H1 (cell line): ENCODE measurements around the gene FASN. TPM values are rescaled to one million over a fixed set of nuclear protein-coding genes. Genes with fewer than 3 reads are reported as not detected.

ENCODE experiments used
- CTCF ChIA-PET: fragments of 300-600 bp; sonication (Branson Sonifier 250); formaldehyde crosslinking; loops from one replicate; lab custom pipeline; 2021; ENCODE audit not compliant: partially characterized antibody; lab: Charles Lee
- POLR2A ChIA-PET: fragments of 300-600 bp; sonication (Branson Sonifier 250); formaldehyde crosslinking; loops from one replicate; lab custom pipeline; 2021; ENCODE audit warnings: inconsistent platforms; ENCODE audit not compliant: partially characterized antibody; lab: Charles Lee
- DNase-seq, 2 experiments: peaks; one replicate each; pipeline versions ENCODE4 v3.0.0 to v3.0.0-alpha.2; 2010 to 2022; ENCODE audit warnings: low spot score in 2 of 2, low read depth in 1 of 2, mixed read lengths in 1 of 2
- FAIRE-seq: peaks from 2 replicates; lab custom pipeline; 2011; peaks lifted over from hg19 to GRCh38; lab: Jason Lieb, UNC
- H2AFZ ChIP-seq: 2 replicates; pipeline ENCODE4 v1.8.1; 2012; ENCODE audit warnings: low read length, inconsistent platforms
- H2AK5ac ChIP-seq: 2 replicates; pipeline ENCODE4 v1.6.1; 2013; ENCODE audit warnings: low read depth, low read length
- H2BK120ac ChIP-seq: replicated peaks from 2 replicates; pipeline ENCODE3; 2013; ENCODE audit warnings: low read depth, low read length, inconsistent platforms
- H2BK12ac ChIP-seq: 2 replicates; pipeline ENCODE4 v1.6.1; 2013; ENCODE audit warnings: low read depth, low read length
- H2BK15ac ChIP-seq: 2 replicates; pipeline ENCODE4 v1.6.1; 2013; ENCODE audit warnings: low read length
- H2BK20ac ChIP-seq: 2 replicates; pipeline ENCODE4 v1.6.1; 2013; ENCODE audit warnings: low read length
- H2BK5ac ChIP-seq: 2 replicates; pipeline ENCODE4 v1.6.1; 2013; ENCODE audit warnings: low read depth, low read length
- H3K14ac ChIP-seq: 2 replicates; pipeline ENCODE4 v1.6.1; 2013; ENCODE audit warnings: inconsistent platforms; ENCODE audit not compliant: insufficient read length
- H3K18ac ChIP-seq: 2 replicates; pipeline ENCODE4 v1.6.1; 2013; ENCODE audit warnings: low read length; ENCODE audit errors: extremely low read depth
- H3K23ac ChIP-seq: 2 replicates; pipeline ENCODE4 v1.6.1; 2013; ENCODE audit warnings: inconsistent platforms; ENCODE audit not compliant: insufficient read length
- H3K23me2 ChIP-seq: 2 replicates; pipeline ENCODE4 v1.6.1; 2013; ENCODE audit warnings: low read depth, low read length
- H3K27ac ChIP-seq: 2 replicates; pipeline ENCODE4 v1.6.1; 2011; ENCODE audit warnings: low read depth, low read length, inconsistent platforms
- H3K27me3 ChIP-seq, 4 experiments: replicated peaks in 1 of 4; 1 replicate in 1 of 4; 2 replicates in 3 of 4; pipeline versions ENCODE4 v1.6.1 to v1.8.1; 2011 to 2013; ENCODE audit warnings: low read length in 3 of 4, mild to moderate bottlenecking in 3 of 4, inconsistent platforms in 2 of 4, mixed read lengths in 2 of 4, moderate library complexity in 1 of 4; ENCODE audit not compliant: control insufficient read depth in 3 of 4, insufficient read depth in 3 of 4; ENCODE audit errors: extremely low read depth in 1 of 4
- H3K36me3 ChIP-seq, 4 experiments: 2 replicates each; pipeline versions ENCODE4 v1.6.1 to v1.8.1; 2011 to 2013; ENCODE audit warnings: mild to moderate bottlenecking in 4 of 4, low read length in 3 of 4, moderate library complexity in 2 of 4, control low read depth in 1 of 4, inconsistent platforms in 1 of 4; ENCODE audit not compliant: insufficient read depth in 4 of 4, control insufficient read depth in 2 of 4
- H3K4ac ChIP-seq: replicated peaks from 2 replicates; pipeline ENCODE3; 2013; ENCODE audit warnings: low read length, low read depth, mixed read lengths, inconsistent platforms; ENCODE audit not compliant: insufficient read length
- H3K4me1 ChIP-seq, 4 experiments: replicated peaks in 1 of 4; 1 replicate in 1 of 4; 2 replicates in 3 of 4; pipeline versions ENCODE4 v1.6.1 to v1.8.1; 2011 to 2013; ENCODE audit warnings: low read length in 3 of 4, inconsistent platforms in 2 of 4, mixed read lengths in 1 of 4; ENCODE audit not compliant: insufficient read depth in 4 of 4, control insufficient read depth in 3 of 4
- H3K4me2 ChIP-seq, 2 experiments: 2 replicates each; pipeline versions ENCODE4 v1.6.1 to v1.8.1; 2011 to 2013; ENCODE audit warnings: low read depth in 2 of 2, low read length in 2 of 2, control low read depth in 1 of 2, inconsistent platforms in 1 of 2, mild to moderate bottlenecking in 1 of 2; ENCODE audit not compliant: insufficient read depth in 1 of 2
- H3K4me3 ChIP-seq, 4 experiments: fragments of 200-600, 300-600 bp in 1 of 4; sonication (generic), shearing (Covaris generic), sonication (Bioruptor Twin) in 1 of 4; 2 replicates each; pipeline versions ENCODE4 v1.5.1 to v1.8.1; 2011 to 2016; ENCODE audit warnings: low read length in 4 of 4, low read depth in 3 of 4, control low read depth in 2 of 4, inconsistent platforms in 2 of 4, mild to moderate bottlenecking in 2 of 4, mixed read lengths in 1 of 4, moderate library complexity in 1 of 4; ENCODE audit not compliant: insufficient read depth in 2 of 4; ENCODE audit errors: extremely low read depth in 1 of 4
- H3K56ac ChIP-seq: replicated peaks from 2 replicates; pipeline ENCODE3; 2013; ENCODE audit warnings: low read depth, mild to moderate bottlenecking, mixed read lengths, low read length, inconsistent platforms; ENCODE audit not compliant: insufficient read length
- H3K79me1 ChIP-seq: 2 replicates; pipeline ENCODE4 v1.6.1; 2013; ENCODE audit warnings: low read depth, low read length, control low read depth
- H3K79me2 ChIP-seq, 2 experiments: 2 replicates each; pipeline versions ENCODE4 v1.6.1 to v1.8.1; 2012 to 2013; ENCODE audit warnings: low read length in 2 of 2, mild to moderate bottlenecking in 2 of 2, inconsistent platforms in 1 of 2; ENCODE audit not compliant: insufficient read depth in 2 of 2, control insufficient read depth in 1 of 2
- H3K9ac ChIP-seq, 4 experiments: replicated peaks in 1 of 4; 1 replicate in 1 of 4; 2 replicates in 3 of 4; pipeline versions ENCODE4 v1.6.1 to v1.8.1; 2011 to 2013; ENCODE audit warnings: low read depth in 3 of 4, low read length in 3 of 4, control low read depth in 2 of 4, mild to moderate bottlenecking in 2 of 4, moderate library complexity in 2 of 4, inconsistent platforms in 1 of 4; ENCODE audit errors: extremely low read depth in 1 of 4
- H3K9me3 ChIP-seq, 2 experiments: 2 replicates each; pipeline versions ENCODE4 v1.6.1 to v1.8.1; 2012 to 2013; ENCODE audit warnings: mild to moderate bottlenecking in 2 of 2, moderate library complexity in 2 of 2, control low read depth in 1 of 2, inconsistent platforms in 1 of 2, low read depth in 1 of 2, low read length in 1 of 2, mixed read lengths in 1 of 2; ENCODE audit not compliant: insufficient read depth in 2 of 2
- H4K20me1 ChIP-seq, 2 experiments: replicated peaks in 1 of 2; 2 replicates each; pipeline versions ENCODE3 to v1.8.1; 2011 to 2013; ENCODE audit warnings: inconsistent platforms in 2 of 2, low read length in 2 of 2, mild to moderate bottlenecking in 1 of 2; ENCODE audit not compliant: insufficient read depth in 2 of 2, control insufficient read depth in 1 of 2
- H4K5ac ChIP-seq: 2 replicates; pipeline ENCODE4 v1.6.1; 2013; ENCODE audit warnings: low read length, low read depth, mixed read lengths, inconsistent platforms; ENCODE audit not compliant: insufficient read length
- H4K8ac ChIP-seq: 2 replicates; pipeline ENCODE4 v1.8.0; 2013; ENCODE audit warnings: mild to moderate bottlenecking, moderate library complexity, low read length, inconsistent platforms; ENCODE audit not compliant: insufficient read depth; ENCODE audit errors: extremely low read depth
- H4K91ac ChIP-seq: replicated peaks from 2 replicates; pipeline ENCODE3; 2013; ENCODE audit warnings: low read length, mixed read lengths, inconsistent platforms; ENCODE audit not compliant: insufficient read length
- ASH2L ChIP-seq: fragments of 200-600, 300-600 bp; sonication (generic); IDR thresholded peaks from one replicate; pipeline ENCODE4 v1.7.1; 2017; ENCODE audit warnings: low read length
- ATF2 ChIP-seq: IDR thresholded peaks from 2 replicates; pipeline ENCODE4 v1.6.1; 2012; ENCODE audit warnings: low read length, inconsistent platforms
- BCL11A ChIP-seq, 2 experiments: IDR thresholded peaks; one replicate each; pipeline ENCODE4 v1.6.1; 2011; ENCODE audit warnings: low read depth in 2 of 2, low read length in 2 of 2, mild to moderate bottlenecking in 2 of 2
- KDM4A ChIP-seq: IDR thresholded peaks from one replicate; pipeline ENCODE4 v1.7.1; 2012; ENCODE audit warnings: low read depth, mild to moderate bottlenecking, moderate library complexity, low read length, inconsistent platforms; ENCODE audit not compliant: severe bottlenecking
- RAD21 ChIP-seq, 2 experiments: IDR thresholded peaks in 1 of 2; conservative IDR thresholded peaks in 1 of 2; 2 replicates each; pipeline ENCODE4 v1.6.1; 2011; ENCODE audit warnings: low read depth in 2 of 2, low read length in 2 of 2, improper control_type of control experiment in 1 of 2, inconsistent platforms in 1 of 2, mild to moderate bottlenecking in 1 of 2, moderate library complexity in 1 of 2
- RNF2 ChIP-seq: fragments of 200-900, 300-1000 bp; sonication (generic); IDR thresholded peaks from 2 replicates; pipeline ENCODE4 v1.7.1; 2016; ENCODE audit warnings: borderline replicate concordance, low read depth, mild to moderate bottlenecking, antibody characterized with exemption, low read length; ENCODE audit not compliant: poor library complexity, severe bottlenecking; ENCODE audit errors: missing control alignments
- SAP30 ChIP-seq: fragments of 300-600 bp; sonication (generic); IDR thresholded peaks from 2 replicates; pipeline ENCODE4 v1.7.1; 2012; ENCODE audit warnings: low read length, moderate library complexity, mild to moderate bottlenecking, inconsistent platforms; ENCODE audit not compliant: insufficient read depth, insufficient replicate concordance
- TAF1 ChIP-seq: IDR thresholded peaks from 2 replicates; pipeline ENCODE4 v1.6.1; 2011; ENCODE audit warnings: mild to moderate bottlenecking, low read depth, low read length
- TBP ChIP-seq: IDR thresholded peaks from 2 replicates; pipeline ENCODE4 v1.6.1; 2011; ENCODE audit warnings: low read depth, low read length, improper control_type of control experiment
- WGBS, 2 experiments: shearing (Covaris generic) in 1 of 2; methylation state at CpG; one replicate each; pipeline versions ENCODE4 v1.1.6 to v1.1.7; 2013 to 2015; ENCODE audit warnings: low lambda C conversion rate in 2 of 2, mixed read lengths in 2 of 2, inconsistent platforms in 1 of 2, low coverage in 1 of 2, missing lambda C conversion rate in 1 of 2; ENCODE audit not compliant: insufficient replicate concordance in 2 of 2, insufficient coverage in 1 of 2, insufficient read length in 1 of 2; ENCODE audit errors: extremely low coverage in 1 of 2, missing lambda C conversion rate in 1 of 2; 5-methylcytosine and 5-hydroxymethylcytosine counted together
- polyA plus RNA-seq, 7 experiments: library from polyadenylated mRNA; depleted of rRNA in 3 of 7; stranded (reverse) in 5 of 7; unstranded in 2 of 7; fragments of >200 nt in 5 of 7; fragments of 200-250 nt in 2 of 7; gene quantifications; 1 replicate in 5 of 7; 2 replicates in 1 of 7; 4 replicates in 1 of 7; pipeline versions ENCODE4 v1.2.1 to v1.2.3, GENCODE V29; 2011 to 2013; ENCODE audit warnings: missing spikeins in 2 of 7, mixed read lengths in 2 of 7
- total RNA-seq: library from RNA; stranded (reverse); fragmentation: NEBNext Ultra II Directional; extraction: Animal tissue kit (Norgen Biotek cat#: 25700); gene quantifications from 2 replicates; pipeline ENCODE4 v1.2.1, GENCODE V29; 2021

The FASN gene
- total and polyA plus RNA-seq, 2 of the 8 experiments (the other 6 are each of a cell fraction or from before 2014, with no cell fraction given): 143 to 561 TPM

DNA sequence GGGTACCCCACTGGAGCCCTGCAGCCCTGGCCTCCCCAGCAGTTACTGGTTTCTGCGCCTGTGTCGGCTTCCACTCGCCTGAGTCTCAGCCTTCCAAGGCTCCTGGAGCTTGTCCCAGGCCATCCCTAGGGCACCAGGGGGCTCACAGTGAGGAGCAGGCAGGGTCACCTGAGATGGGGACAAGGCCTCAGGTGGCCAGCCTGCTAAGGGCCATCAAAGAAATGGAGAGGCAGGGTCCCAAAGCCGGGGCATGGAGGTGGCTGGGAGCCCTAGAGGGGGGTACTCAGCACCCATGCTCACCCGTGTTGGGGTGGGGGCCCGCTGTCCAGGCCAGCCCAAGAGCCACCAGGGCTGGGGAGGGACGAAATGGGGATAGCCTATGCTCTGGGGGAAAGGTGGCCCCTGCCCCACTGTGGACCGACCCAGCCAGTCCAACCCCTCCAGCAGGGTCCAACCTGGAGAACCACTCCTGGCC lies 1.3 kb downstream of the FASN start:
- no peak for FAIRE-seq
- Histone ChIP-seq H3K4me2 (peak overlapping the region; percentile 80 to 85), H3K18ac (peak overlapping the region; percentile 83), H2BK120ac (peak overlapping the region; percentile 94), H3K4me1 (peaks cover 0 to 36% (median 28%) of the 10 kb centered on the region in 4 experiments; a peak in 6 of 7 replicates), H3K4ac (peak overlapping the region; percentile 53), H4K91ac (no peak overlapping the region), H4K8ac (peak overlapping the region; percentile 9; the same call in 1 of the 2 replicates), H4K20me1 (peaks cover 11 to 41% of the 10 kb centered on the region in 2 experiments), H3K4me3 (peak overlapping the region; percentile 62 to 94 (median 78)), H3K14ac (no peak overlapping the region), H2BK20ac (no peak overlapping the region), H3K27ac (no peak overlapping the region), H3K36me3 (peaks cover 28 to 43% (median 39%) of the 10 kb centered on the region in 4 experiments), H2BK15ac (no peak overlapping the region), H3K23me2 (peaks cover 14% of the 10 kb centered on the region; the same call in 1 of the 2 replicates), H3K79me2 (peaks cover 15 to 47% of the 10 kb centered on the region in 2 experiments; a peak in 3 of 4 replicates), H2AFZ (no peak overlapping the region), H2BK5ac (peak overlapping the region; percentile 52; the same call in 1 of the 2 replicates), H2BK12ac (0 out of 2 replicates have a peak overlapping the region, but pooled peaks have one; percentile 9), H2AK5ac (peak overlapping the region; percentile 53; the same call in 1 of the 2 replicates), H3K9me3 (no peaks in the 10 kb centered on the region), H3K27me3 (no peaks in the 10 kb centered on the region), H3K23ac (no peak overlapping the region), H3K9ac (peak overlapping the region; percentile 55 to 77 (median 68); a peak in 6 of 7 replicates), H3K79me1 (peaks cover 15% of the 10 kb centered on the region), H4K5ac (peak overlapping the region; percentile 19), H3K56ac (peak overlapping the region; percentile 82)
- ChIA-PET CTCF (interaction anchor here (1.4 to 1.5 kb wide), 2 partner anchors 12 to 61 kb away, joined by 3 to 6 read pairs; no protein-coding TSS in a partner anchor), POLR2A (interaction anchor here (1.1 to 4.2 kb wide), 14 partner anchors 10 to 138 kb away, joined by 3 to 21 read pairs (median 8); partner anchors contain the start of gene DUS1L)
- no peak for DNase-seq
- WGBS, 2 experiments: 49% methylated on average over 8 of the region's 8 CpGs; no CpG with 5 or more reads in 1 of the 2 experiments
- TF ChIP-seq BCL11A (IDR thresholded peaks at IDR 0.05; ENCODE audit: low read depth in 2 of 2, low read length in 2 of 2) (no peak), RNF2 (no peak), TAF1 (no peak), ATF2 (no peak), RAD21 (IDR thresholded peaks at IDR 0.05 in 1 of 2, conservative IDR thresholded peaks at IDR 0.05 in 1 of 2; ENCODE audit: low read depth in 2 of 2, low read length in 2 of 2) (no peak), ASH2L (no peak), KDM4A (no peak), SAP30 (no peak), TBP (no peak)
